UCSD-AML1 (cell line): ENCODE data around the gene WIPF2.

Source experiments
- DNase-seq: peaks from one replicate; lab custom pipeline; 2025; ENCODE audit not compliant: unreplicated experiment; lab: John Stamatoyannopoulos, UW

Gene WIPF2

GRCh38 chr17:40312893-40313667, 94.0 kb downstream of the WIPF2 start:
- DNase-seq: no peak

GRCh38 chr17:40313668-40314583, 94.8 kb downstream of the WIPF2 start:
- DNase-seq: no peak

GRCh38 chr17:40314584-40314956, 95.5 kb downstream of the WIPF2 start:
- DNase-seq: peak; percentile 59

- no peak for DNase-seq
Measured at GRCh38 chr17:40315206-40315605, 96.1 kb downstream of the WIPF2 start.

- DNase-seq: peak; percentile 42
Measured at GRCh38 chr17:40315678-40316570, 96.8 kb downstream of the WIPF2 start.

GRCh38 chr17:40316571-40317344, 97.7 kb downstream of the WIPF2 start:
- no peak for DNase-seq

GRCh38 chr17:40317345-40317873, 98.3 kb downstream of the WIPF2 start:
- peak; percentile 56 for DNase-seq

- DNase-seq: peak; percentile 93
Measured at GRCh38 chr17:40317880-40318829, 99.1 kb downstream of the WIPF2 start.

- no peak for DNase-seq
Measured at GRCh38 chr17:40318830-40319391, 99.8 kb downstream of the WIPF2 start.

GRCh38 chr17:40319651-40320540, 100.8 kb downstream of the WIPF2 start:
- peak; percentile 73 for DNase-seq

- DNase-seq: no peak
Measured at GRCh38 chr17:40320756-40321523, 101.8 kb downstream of the WIPF2 start.

GRCh38 chr17:40321524-40321929, 102.4 kb downstream of the WIPF2 start:
- DNase-seq: no peak

- DNase-seq: no peak
Measured at GRCh38 chr17:40321961-40322357, 102.9 kb downstream of the WIPF2 start.

GRCh38 chr17:40322358-40323315, 103.5 kb downstream of the WIPF2 start:
- DNase-seq: peak; percentile 91
